DND-41 (cell line): ENCODE results near the gene ORAI1.

Experiments
- EZH2 ChIP-seq: IDR thresholded peaks from 3 replicates; pipeline ENCODE4 v1.6.1; 2012; ENCODE audit warnings: borderline replicate concordance, low read depth, mild to moderate bottlenecking, moderate library complexity, low read length, inconsistent platforms; ENCODE audit not compliant: severe bottlenecking
- TF ChIP-seq, protein P1 (sequence below): IDR thresholded peaks from 2 replicates; pipeline ENCODE4 v1.5.1; 2012; ENCODE audit warnings: borderline replicate concordance, low read length, moderate library complexity, mild to moderate bottlenecking; ENCODE audit not compliant: poor library complexity, severe bottlenecking; ENCODE audit errors: extremely low read depth

DNA sequence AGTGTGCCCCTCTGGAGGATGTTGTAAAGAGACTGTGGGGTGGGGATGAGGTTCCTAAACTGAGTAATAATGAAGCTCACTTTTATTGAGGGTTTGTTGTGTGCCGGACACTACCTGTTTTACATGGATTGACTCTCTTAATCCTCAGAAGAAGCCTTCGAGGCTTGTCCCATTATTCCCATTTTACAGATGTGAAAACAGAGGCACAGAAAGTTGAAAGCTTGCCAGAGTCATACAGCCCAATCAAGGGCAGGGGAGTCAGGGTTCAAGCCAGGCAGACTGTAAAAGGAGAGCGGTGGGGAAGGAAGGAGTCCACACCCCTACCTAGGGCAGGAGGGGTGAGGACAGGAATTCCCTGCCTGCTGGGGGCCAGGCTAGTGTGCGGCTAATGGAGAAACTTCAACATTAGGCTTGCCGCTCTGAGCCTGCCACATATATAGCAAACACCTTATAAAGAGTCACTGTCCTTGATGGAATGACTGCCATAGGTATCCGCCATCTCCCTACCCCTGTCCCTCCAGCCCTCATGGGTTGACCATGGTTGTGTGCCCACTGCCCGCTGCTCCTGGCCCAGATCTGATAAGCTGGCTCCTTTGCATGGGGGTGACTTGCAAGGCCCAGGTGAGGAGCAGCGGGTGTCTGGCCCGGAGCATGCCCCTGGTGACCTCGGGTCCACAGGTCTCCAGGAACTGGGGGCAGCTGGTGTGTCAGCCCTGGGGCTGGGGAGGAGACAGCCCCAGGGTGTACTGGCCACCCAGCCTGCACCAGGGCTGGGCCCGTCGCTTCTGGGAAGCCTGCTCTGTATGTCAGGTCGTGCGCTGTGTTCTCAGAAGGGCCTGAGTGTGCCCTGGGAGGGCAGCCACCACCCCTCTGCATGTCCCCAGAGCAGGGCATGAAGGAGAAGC is 12.2 kb downstream of the ORAI1 start:
- TF ChIP-seq, protein P1, sequence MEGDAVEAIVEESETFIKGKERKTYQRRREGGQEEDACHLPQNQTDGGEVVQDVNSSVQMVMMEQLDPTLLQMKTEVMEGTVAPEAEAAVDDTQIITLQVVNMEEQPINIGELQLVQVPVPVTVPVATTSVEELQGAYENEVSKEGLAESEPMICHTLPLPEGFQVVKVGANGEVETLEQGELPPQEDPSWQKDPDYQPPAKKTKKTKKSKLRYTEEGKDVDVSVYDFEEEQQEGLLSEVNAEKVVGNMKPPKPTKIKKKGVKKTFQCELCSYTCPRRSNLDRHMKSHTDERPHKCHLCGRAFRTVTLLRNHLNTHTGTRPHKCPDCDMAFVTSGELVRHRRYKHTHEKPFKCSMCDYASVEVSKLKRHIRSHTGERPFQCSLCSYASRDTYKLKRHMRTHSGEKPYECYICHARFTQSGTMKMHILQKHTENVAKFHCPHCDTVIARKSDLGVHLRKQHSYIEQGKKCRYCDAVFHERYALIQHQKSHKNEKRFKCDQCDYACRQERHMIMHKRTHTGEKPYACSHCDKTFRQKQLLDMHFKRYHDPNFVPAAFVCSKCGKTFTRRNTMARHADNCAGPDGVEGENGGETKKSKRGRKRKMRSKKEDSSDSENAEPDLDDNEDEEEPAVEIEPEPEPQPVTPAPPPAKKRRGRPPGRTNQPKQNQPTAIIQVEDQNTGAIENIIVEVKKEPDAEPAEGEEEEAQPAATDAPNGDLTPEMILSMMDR = no peak
- no peak for TF ChIP-seq EZH2
